A549 (cell line): ENCODE data around the gene NEURL3.

ENCODE experiments used
- POLR2A ChIP-seq: IDR thresholded peaks from 2 replicates; pipeline ENCODE4 v1.6.1; 2012; ENCODE audit warnings: mild to moderate bottlenecking, low read length
- TF ChIP-seq, protein P1 (sequence below): fragments of >200 bp; sonication (Bioruptor Twin); formaldehyde crosslinking; IDR thresholded peaks from 3 replicates; pipeline ENCODE4 v1.5.1; 2016

DNA sequence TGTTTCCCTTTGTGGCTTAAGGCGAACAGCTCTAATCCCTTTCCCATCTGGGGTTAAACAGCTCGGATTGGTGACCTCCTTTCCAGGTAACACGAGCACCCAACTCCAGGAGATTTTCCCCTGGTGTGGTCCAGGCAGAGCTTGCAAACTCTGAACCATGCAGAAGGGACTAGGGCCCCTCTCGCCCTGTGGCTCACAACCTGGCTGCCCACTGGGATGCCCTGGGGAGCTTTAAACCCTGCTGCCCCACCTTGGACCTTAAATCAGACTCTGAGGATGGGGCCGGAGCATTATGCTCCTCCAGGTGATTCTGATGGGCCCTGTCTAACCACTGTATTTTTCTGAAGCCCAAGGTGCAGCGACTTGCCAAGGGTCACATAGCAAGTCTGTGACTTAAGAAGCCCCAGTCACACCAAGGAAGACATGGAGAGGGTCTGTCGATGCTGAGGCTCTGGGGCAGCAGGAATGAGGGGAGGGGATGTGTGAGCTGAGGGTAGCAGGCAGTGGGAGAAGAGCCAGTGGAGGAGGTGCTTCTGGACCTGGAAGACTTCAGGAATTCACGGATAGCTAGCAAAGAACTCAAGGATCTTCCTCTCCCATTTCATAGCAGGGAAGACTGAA is 37.3 kb upstream of the NEURL3 start:
- TF ChIP-seq, protein P1, sequence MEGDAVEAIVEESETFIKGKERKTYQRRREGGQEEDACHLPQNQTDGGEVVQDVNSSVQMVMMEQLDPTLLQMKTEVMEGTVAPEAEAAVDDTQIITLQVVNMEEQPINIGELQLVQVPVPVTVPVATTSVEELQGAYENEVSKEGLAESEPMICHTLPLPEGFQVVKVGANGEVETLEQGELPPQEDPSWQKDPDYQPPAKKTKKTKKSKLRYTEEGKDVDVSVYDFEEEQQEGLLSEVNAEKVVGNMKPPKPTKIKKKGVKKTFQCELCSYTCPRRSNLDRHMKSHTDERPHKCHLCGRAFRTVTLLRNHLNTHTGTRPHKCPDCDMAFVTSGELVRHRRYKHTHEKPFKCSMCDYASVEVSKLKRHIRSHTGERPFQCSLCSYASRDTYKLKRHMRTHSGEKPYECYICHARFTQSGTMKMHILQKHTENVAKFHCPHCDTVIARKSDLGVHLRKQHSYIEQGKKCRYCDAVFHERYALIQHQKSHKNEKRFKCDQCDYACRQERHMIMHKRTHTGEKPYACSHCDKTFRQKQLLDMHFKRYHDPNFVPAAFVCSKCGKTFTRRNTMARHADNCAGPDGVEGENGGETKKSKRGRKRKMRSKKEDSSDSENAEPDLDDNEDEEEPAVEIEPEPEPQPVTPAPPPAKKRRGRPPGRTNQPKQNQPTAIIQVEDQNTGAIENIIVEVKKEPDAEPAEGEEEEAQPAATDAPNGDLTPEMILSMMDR = no peak
- no peak for TF ChIP-seq POLR2A
